ENCODE results near the gene TBX21. TPM values are rescaled to one million over a fixed set of nuclear protein-coding genes. Genes with fewer than 3 reads are reported as not detected.

The TBX21 gene
- total and polyA plus RNA-seq, 10 of the 15 experiments (the other 5 are each of a cell fraction or from before 2014, with no cell fraction given) = 0.63 to 9.6 (median 5.0) TPM

GRCh38 chr17:47704736-47705135 lies 28.3 kb upstream of the TBX21 start:
- 43% methylated on average over 6 of the region's 6 CpGs for WGBS (ENCODE audit: insufficient coverage, insufficient replicate concordance, low lambda C conversion rate, missing lambda C conversion rate)

More at GRCh38 chr17:47704736-47705135, 28.3 kb upstream of the TBX21 start:
- intact Hi-C loops (cut with micrococcal nuclease; ENCODE audit: unreplicated experiment) = no loop called here
- ChIA-PET SMC1A (ENCODE audit: uncharacterized antibody, unreplicated experiment) (interaction anchor here (1.2 to 6.5 kb wide), 4 partner anchors 10 to 31 kb away, joined by 3 to 31 read pairs (median 16); partner anchors contain the start of gene TBKBP1), RAD21 (ENCODE audit: unreplicated experiment) (interaction anchor here (1.0 to 9.9 kb wide), 4 partner anchors 12 to 37 kb away, joined by 3 to 136 read pairs (median 6); partner anchors contain the start of gene TBX21), POLR2A (interaction anchor here (0.6 to 9.2 kb wide), 5 partner anchors 11 to 91 kb away, joined by 3 to 76 read pairs (median 3); partner anchors contain the start of gene TBKBP1), CTCF (interaction anchor here (1.1 to 9.4 kb wide), 2 partner anchors 11 to 28 kb away, joined by 8 to 229 read pairs; partner anchors contain the start of gene TBX21)
- ATAC-seq = no peak
- H3K27ac ChIP-seq (ENCODE audit: control insufficient read depth, insufficient read depth) = no peak overlapping the region
- DNase-seq (ENCODE audit: low read depth, low spot score) = no peak
- H3K4me2 ChIP-seq (ENCODE audit: control insufficient read depth, insufficient read depth) = no peak overlapping the region
- no peaks in the 10 kb centered on the region for H3K79me2 ChIP-seq (ENCODE audit: control insufficient read depth, insufficient read depth, low read length)
- no peak overlapping the region for H3K9ac ChIP-seq (ENCODE audit: control insufficient read depth, insufficient read depth, low read length)
- BruUV-seq (replicated peaks) = no TSS peak
- TF ChIP-seq RELA (IDR thresholded peaks at IDR 0.05; ENCODE audit: borderline replicate concordance, partially characterized antibody) = no peak
- no peak for TF ChIP-seq IKZF1 (conservative IDR thresholded peaks at IDR 0.05)
- no peak for TF ChIP-seq SP1 (IDR thresholded peaks at IDR 0.05; ENCODE audit: low read depth, low read length)
- no peak for TF ChIP-seq CHD4 (IDR thresholded peaks at IDR 0.05)
- TF ChIP-seq ATF7 (IDR thresholded peaks at IDR 0.05; ENCODE audit: low read depth) = no peak
- no peak for TF ChIP-seq ZBTB11 (CRISPR knock-in tag; IDR thresholded peaks at IDR 0.05)
- TF ChIP-seq CEBPZ (IDR thresholded peaks at IDR 0.05; ENCODE audit: low read depth, low read length) = no peak
- TF ChIP-seq ATF3 (IDR thresholded peaks at IDR 0.05; ENCODE audit: borderline replicate concordance, extremely low read depth, low read depth, low read length) = no peak
- no peaks in the 10 kb centered on the region for H4K20me1 ChIP-seq (ENCODE audit: control insufficient read depth, insufficient read depth)
- no peak overlapping the region for H2AFZ ChIP-seq (ENCODE audit: control insufficient read depth, low read depth, low read length)
- no peaks in the 10 kb centered on the region for H3K36me3 ChIP-seq (ENCODE audit: control insufficient read depth in 2 of 2, insufficient read depth in 2 of 2, low read length in 1 of 2)
- in situ Hi-C loops (cut with MboI) = no loop called here
- no peak overlapping the region for H3K4me3 ChIP-seq
- H3K27me3 ChIP-seq (replicated peaks in 1 of 2; ENCODE audit: control insufficient read depth in 2 of 2, insufficient read depth in 2 of 2, low read length in 1 of 2) = no peaks in the 10 kb centered on the region
- peaks cover 42% of the 10 kb centered on the region for H3K4me1 ChIP-seq (ENCODE audit: control insufficient read depth, insufficient read depth, low read length)
- FAIRE-seq = no peak
- H3K9me3 ChIP-seq (replicated peaks; ENCODE audit: control insufficient read depth, insufficient read depth, low read length) = no peaks in the 10 kb centered on the region

Measured in GM12878 (cell line).